Colonic mucosa (tissue), 4 donors: ENCODE results near the gene TUB. TPM values are rescaled to one million over a fixed set of nuclear protein-coding genes. Genes with fewer than 3 reads are reported as not detected.

ENCODE experiments used
- DNase-seq: peaks from one replicate; pipeline ENCODE4 v3.0.0-alpha.2; 2020
- H3K27ac ChIP-seq: fragments of 200-600 bp; one replicate; pipeline ENCODE4 v1.8.0; 2021
- H3K27me3 ChIP-seq: fragments of 200-600 bp; one replicate; pipeline ENCODE4 v1.8.0; 2021
- H3K36me3 ChIP-seq: fragments of 200-600 bp; one replicate; pipeline ENCODE4 v1.8.0; 2021
- H3K4me1 ChIP-seq: fragments of 200-600 bp; one replicate; pipeline ENCODE4 v1.8.0; 2021; ENCODE audit warnings: mild to moderate bottlenecking
- H3K4me3 ChIP-seq: fragments of 200-600 bp; one replicate; pipeline ENCODE4 v1.8.0; 2021
- H3K9ac ChIP-seq, 2 donors: one replicate each; pipeline ENCODE4 v1.7.0; 2013; ENCODE audit warnings: control low read depth in 2 of 2, low read depth in 2 of 2, low read length in 2 of 2
- H3K9me3 ChIP-seq: fragments of 200-600 bp; one replicate; pipeline ENCODE4 v1.8.0; 2021
- intact Hi-C: fragments of 100-400 bp; cut with DNase I; formaldehyde crosslinking; loops from one replicate; pipeline ENCODE4 v1.14.1; 2022
- total RNA-seq, 2 donors: library from RNA; stranded (reverse); fragmentation: NEBNext Ultra II Directional in 1 of 2; extraction: Animal tissue kit (Norgen Biotek cat#: 25700) in 1 of 2; gene quantifications; one replicate each; pipeline ENCODE4 v1.2.1, GENCODE V29; 2021
- TF ChIP-seq, protein P1 (sequence below): fragments of 200-600 bp; IDR thresholded peaks from one replicate; pipeline ENCODE4 v1.8.0; 2022; ENCODE audit warnings: antibody characterized with exemption, mild to moderate bottlenecking
- donor health status: healthy.
- donor health status: DM: no; HTN: no; CAD: no.
- donor health status: DM: no; HTN: no; CAD: no.

The TUB gene
- total RNA-seq, 2 donors from 2014 or later: 1.2 to 1.4 TPM

DNA sequence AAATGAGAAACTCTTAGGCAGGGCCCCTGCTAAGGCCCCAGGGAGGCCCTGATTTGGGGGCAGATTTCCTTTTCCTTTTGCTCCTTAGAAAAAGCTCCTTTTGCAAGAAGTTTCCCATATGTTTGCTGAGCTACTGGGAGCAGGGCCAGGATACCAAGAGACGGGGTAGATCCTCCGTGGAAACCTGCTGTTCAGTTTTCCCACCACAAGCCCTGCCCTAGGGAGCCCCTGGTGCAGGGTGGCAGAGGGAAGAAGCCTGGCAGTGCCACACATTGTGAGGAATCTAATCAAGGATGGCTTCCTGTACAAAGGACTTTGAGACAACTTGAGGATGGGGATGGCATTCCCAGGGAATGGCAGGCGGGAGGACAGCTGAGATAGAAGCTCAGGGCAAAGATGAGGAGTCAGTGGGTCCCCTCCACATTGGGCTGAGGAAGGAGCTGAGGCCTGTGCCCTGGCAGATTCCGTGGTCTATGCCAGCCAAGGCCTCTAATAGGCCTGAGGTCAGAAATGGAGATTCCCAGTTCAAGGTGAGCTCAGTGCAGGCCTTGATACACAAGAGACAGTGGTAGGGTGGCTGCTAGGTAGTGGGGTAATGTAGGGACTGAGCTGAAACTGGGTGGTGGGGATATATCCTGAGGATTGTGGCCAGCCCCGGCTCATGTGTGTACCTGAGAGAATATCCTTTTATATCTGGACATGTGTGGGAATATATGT lies 15.0 kb downstream of the TUB start:
- Histone ChIP-seq H3K4me3 (no peak overlapping the region), H3K9me3 (no peaks in the 10 kb centered on the region), H3K9ac (no peak overlapping the region), H3K36me3 (no peaks in the 10 kb centered on the region), H3K27ac (no peak overlapping the region), H3K27me3 (no peaks in the 10 kb centered on the region), H3K4me1 (no peaks in the 10 kb centered on the region)
- DNase-seq: peak; percentile 9
- intact Hi-C loops: loop anchor here (5.0 to 10.0 kb wide), 3 partner anchors 64 to 991 kb away; no protein-coding TSS in a partner anchor
- TF ChIP-seq, protein P1, sequence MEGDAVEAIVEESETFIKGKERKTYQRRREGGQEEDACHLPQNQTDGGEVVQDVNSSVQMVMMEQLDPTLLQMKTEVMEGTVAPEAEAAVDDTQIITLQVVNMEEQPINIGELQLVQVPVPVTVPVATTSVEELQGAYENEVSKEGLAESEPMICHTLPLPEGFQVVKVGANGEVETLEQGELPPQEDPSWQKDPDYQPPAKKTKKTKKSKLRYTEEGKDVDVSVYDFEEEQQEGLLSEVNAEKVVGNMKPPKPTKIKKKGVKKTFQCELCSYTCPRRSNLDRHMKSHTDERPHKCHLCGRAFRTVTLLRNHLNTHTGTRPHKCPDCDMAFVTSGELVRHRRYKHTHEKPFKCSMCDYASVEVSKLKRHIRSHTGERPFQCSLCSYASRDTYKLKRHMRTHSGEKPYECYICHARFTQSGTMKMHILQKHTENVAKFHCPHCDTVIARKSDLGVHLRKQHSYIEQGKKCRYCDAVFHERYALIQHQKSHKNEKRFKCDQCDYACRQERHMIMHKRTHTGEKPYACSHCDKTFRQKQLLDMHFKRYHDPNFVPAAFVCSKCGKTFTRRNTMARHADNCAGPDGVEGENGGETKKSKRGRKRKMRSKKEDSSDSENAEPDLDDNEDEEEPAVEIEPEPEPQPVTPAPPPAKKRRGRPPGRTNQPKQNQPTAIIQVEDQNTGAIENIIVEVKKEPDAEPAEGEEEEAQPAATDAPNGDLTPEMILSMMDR: no peak

DNA sequence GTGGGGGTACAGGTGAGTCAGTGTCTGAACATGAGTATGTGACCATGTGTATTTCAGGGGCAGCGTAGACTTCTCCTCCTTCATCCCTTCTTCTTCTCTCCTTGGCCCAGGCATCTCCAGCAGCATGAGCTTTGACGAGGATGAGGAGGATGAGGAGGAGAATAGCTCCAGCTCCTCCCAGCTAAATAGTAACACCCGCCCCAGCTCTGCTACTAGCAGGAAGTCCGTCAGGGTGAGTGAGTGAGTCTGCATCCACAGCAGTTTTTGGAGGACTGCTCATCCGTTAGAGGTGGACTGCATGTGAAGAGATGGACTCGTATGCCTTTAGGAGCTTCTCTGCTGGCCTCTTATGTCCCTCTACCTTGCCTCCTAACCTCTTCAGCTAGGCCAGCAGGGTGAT lies 15.6 kb downstream of the TUB start:
- TF ChIP-seq, protein P1: no peak

DNA sequence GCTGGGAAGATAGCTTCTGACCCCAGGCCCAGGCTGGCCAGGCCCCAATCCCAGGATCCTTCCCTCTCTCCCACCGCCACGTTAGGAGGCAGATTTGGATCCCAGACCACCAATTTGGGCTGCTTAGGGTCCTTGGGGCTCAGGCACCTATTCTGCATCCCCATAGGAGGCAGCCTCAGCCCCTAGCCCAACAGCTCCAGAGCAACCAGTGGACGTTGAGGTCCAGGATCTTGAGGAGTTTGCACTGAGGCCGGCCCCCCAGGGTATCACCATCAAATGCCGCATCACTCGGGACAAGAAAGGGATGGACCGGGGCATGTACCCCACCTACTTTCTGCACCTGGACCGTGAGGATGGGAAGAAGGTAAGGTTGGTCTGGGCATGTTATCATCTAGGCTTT lies 16.1 kb downstream of the TUB start:
- TF ChIP-seq, protein P1: no peak
- Histone ChIP-seq H3K4me1 (no peaks in the 10 kb centered on the region), H3K27ac (no peak overlapping the region), H3K9ac (no peak overlapping the region), H3K4me3 (no peak overlapping the region), H3K9me3 (no peaks in the 10 kb centered on the region), H3K36me3 (no peaks in the 10 kb centered on the region), H3K27me3 (no peaks in the 10 kb centered on the region)
- no peak for DNase-seq
- intact Hi-C loops: loop anchor here (5.0 to 10.0 kb wide), 3 partner anchors 65 to 992 kb away; no protein-coding TSS in a partner anchor

More for the DNA sequence above, 15.6 kb downstream of the TUB start:
- DNase-seq: no peak
- Histone ChIP-seq H3K36me3 (no peaks in the 10 kb centered on the region), H3K9me3 (no peaks in the 10 kb centered on the region), H3K27me3 (no peaks in the 10 kb centered on the region), H3K9ac (no peak overlapping the region), H3K4me3 (no peak overlapping the region), H3K27ac (no peak overlapping the region), H3K4me1 (no peaks in the 10 kb centered on the region)
- intact Hi-C loops: loop anchor here (5.0 to 10.0 kb wide), 3 partner anchors 64 to 992 kb away; no protein-coding TSS in a partner anchor

DNA sequence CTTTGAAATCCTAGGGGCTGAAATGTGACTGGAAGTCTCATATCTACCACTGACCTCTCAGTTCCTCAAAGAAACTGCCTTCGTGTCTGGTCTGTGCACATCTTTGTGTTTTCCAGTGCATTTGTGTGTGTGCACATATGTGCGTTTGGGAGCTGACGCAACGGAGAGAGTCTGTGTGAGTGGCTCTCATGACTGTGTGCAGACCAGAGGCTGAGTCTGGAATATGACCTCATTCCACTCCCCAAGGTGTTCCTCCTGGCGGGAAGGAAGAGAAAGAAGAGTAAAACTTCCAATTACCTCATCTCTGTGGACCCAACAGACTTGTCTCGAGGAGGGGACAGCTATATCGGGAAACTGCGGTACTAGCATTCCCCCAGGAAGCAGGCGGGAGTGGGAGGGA lies 16.5 kb downstream of the TUB start:
- no peak overlapping the region for H3K9ac ChIP-seq
- no peak overlapping the region for H3K4me3 ChIP-seq
- DNase-seq: no peak
- no peaks in the 10 kb centered on the region for H3K27me3 ChIP-seq
- H3K27ac ChIP-seq: no peak overlapping the region
- no peaks in the 10 kb centered on the region for H3K4me1 ChIP-seq
- no peaks in the 10 kb centered on the region for H3K36me3 ChIP-seq
- intact Hi-C loops: loop anchor here (5.0 to 10.0 kb wide), 3 partner anchors 65 to 993 kb away; no protein-coding TSS in a partner anchor
- H3K9me3 ChIP-seq: no peaks in the 10 kb centered on the region
- TF ChIP-seq, protein P1: no peak

DNA sequence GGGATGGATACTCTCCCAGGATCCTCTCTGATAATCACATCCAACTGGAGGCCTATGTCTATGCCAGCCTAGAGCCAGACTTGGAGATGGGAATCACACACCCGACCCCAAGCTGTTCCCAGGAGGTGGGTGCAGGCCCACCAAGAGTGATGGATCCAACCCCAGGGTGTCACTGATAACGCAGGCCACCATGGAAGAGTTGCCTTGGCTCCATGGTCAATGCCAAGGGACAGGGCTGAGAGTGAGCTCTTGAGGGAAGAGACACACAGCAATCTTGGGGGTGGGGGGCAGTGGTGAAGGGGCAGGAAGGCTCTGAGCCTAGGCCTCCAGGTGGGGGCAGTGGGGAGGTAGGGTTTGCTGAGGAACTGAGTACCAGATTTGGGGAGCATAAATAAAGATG lies 16.9 kb downstream of the TUB start:
- no peaks in the 10 kb centered on the region for H3K27me3 ChIP-seq
- DNase-seq: peak; percentile 15
- no peak overlapping the region for H3K4me3 ChIP-seq
- no peaks in the 10 kb centered on the region for H3K9me3 ChIP-seq
- intact Hi-C loops: loop anchor here (5.0 to 10.0 kb wide), 3 partner anchors 66 to 993 kb away; no protein-coding TSS in a partner anchor
- H3K9ac ChIP-seq: no peak overlapping the region
- H3K36me3 ChIP-seq: no peaks in the 10 kb centered on the region
- H3K4me1 ChIP-seq: no peaks in the 10 kb centered on the region
- TF ChIP-seq, protein P1: no peak
- H3K27ac ChIP-seq: no peak overlapping the region
